HepG2 (cell line): ENCODE measurements around the gene SLC35D2. TPM values are rescaled to one million over a fixed set of nuclear protein-coding genes. Genes with fewer than 3 reads are reported as not detected.

Experiments
- IRF2 ChIP-seq: IDR thresholded peaks from 2 replicates; pipeline ENCODE4 v1.6.1; 2018; ENCODE audit warnings: missing genetic modification reagents, missing compliant biosample characterization
- RCOR2 ChIP-seq: IDR thresholded peaks from 2 replicates; pipeline ENCODE4 v1.6.1; 2016; ENCODE audit warnings: missing biosample characterization, missing genetic modification reagents
- STAG1 ChIP-seq: sonication (generic); formaldehyde crosslinking; IDR thresholded peaks from 2 replicates; pipeline ENCODE4 v1.4.0; 2020; ENCODE audit warnings: missing genetic modification reagents
- U2AF1 ChIP-seq: fragments of 200-400 bp; formaldehyde crosslinking; optimal IDR thresholded peaks from 2 replicates; pipeline ENCODE3; 2017; ENCODE audit warnings: mild to moderate bottlenecking, low read depth, low read length
- ZNF569 ChIP-seq: sonication (generic); formaldehyde crosslinking; IDR thresholded peaks from 2 replicates; pipeline ENCODE4 v1.5.0; 2020; ENCODE audit warnings: mild to moderate bottlenecking, missing genetic modification reagents, moderate library complexity, borderline replicate concordance
- polyA plus RNA-seq, 8 experiments: library from polyadenylated mRNA; depleted of rRNA in 3 of 8; stranded (reverse) in 7 of 8; unstranded in 1 of 8; fragments of >200 nt; fragmentation: Illumina TruSeq in 4 of 8; extraction: Trizol in 4 of 8; gene quantifications; 2 replicates each; pipeline versions ENCODE4 v1.2.1 to v1.2.3, GENCODE V29; 2011 to 2016; ENCODE audit warnings: low read depth in 4 of 8, missing spikeins in 1 of 8, mixed read lengths in 1 of 8; ENCODE audit not compliant: insufficient read depth in 1 of 8
- total RNA-seq, 5 experiments: library from RNA; depleted of rRNA; stranded (reverse); fragments of >200 nt; fragmentation: Illumina TruSeq; extraction: Trizol; gene quantifications; 2 replicates each; pipeline ENCODE4 v1.2.3, GENCODE V29; 2016; ENCODE audit warnings: low read depth in 1 of 5
- TF ChIP-seq, protein P1 (sequence below), 2 experiments: fragments of 450-650 bp in 1 of 2; sonication (generic) in 1 of 2; formaldehyde crosslinking in 1 of 2; IDR thresholded peaks; 2 replicates each; pipeline versions ENCODE4 v1.6.1 to v1.8.0; 2016 to 2022; ENCODE audit warnings: antibody characterized with exemption in 1 of 2, mild to moderate bottlenecking in 1 of 2, missing genetic modification reagents in 1 of 2
- TF ChIP-seq, protein P2 (sequence below): IDR thresholded peaks from 2 replicates; pipeline ENCODE4 v1.6.1; 2012; ENCODE audit warnings: inconsistent platforms
- TF ChIP-seq, protein P3 (sequence below): sonication (generic); formaldehyde crosslinking; IDR thresholded peaks from 2 replicates; pipeline ENCODE4 v1.4.0; 2020; ENCODE audit warnings: missing genetic modification reagents
- TF ChIP-seq, protein P4 (sequence below): sonication (generic); formaldehyde crosslinking; IDR thresholded peaks from 2 replicates; pipeline ENCODE4 v1.4.0; 2020; ENCODE audit warnings: mild to moderate bottlenecking, missing genetic modification reagents
- TF ChIP-seq, protein P5 (sequence below): sonication (generic); formaldehyde crosslinking; IDR thresholded peaks from 2 replicates; pipeline ENCODE4 v1.5.1; 2020; ENCODE audit warnings: missing genetic modification reagents, mild to moderate bottlenecking, borderline replicate concordance

SLC35D2 gene
- total and polyA plus RNA-seq, 2 of the 13 experiments (the other 11 are each of a cell fraction or from before 2014, with no cell fraction given) = 96.2 to 103 TPM

DNA sequence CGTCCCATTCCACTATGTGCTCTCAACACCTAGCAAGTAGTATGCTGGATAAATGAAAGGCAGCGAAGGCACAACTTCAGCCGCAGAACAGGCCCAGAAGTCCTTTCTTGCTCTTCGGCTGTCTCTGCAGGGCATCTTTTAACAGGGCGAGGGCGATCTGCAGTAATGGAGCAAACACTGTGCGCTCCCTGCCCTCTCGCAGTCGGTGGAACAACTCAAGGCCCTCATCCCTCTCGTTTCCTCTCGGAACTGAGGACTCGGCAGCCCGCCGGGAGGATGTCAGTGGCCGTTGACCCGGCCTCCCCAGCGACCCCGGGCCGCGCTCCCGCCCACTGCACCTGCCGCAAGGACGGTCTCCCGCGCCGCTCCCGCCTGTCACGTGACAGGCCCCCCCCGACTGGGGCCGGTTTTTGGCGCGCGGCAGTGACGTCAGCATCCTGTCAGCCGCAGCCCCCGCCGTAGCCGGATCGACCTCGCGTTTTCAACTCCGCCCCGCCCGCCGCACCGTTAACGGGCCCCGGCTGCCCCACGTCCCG is 33.6 kb upstream of the SLC35D2 start (continued):
- TF ChIP-seq, protein P1, sequence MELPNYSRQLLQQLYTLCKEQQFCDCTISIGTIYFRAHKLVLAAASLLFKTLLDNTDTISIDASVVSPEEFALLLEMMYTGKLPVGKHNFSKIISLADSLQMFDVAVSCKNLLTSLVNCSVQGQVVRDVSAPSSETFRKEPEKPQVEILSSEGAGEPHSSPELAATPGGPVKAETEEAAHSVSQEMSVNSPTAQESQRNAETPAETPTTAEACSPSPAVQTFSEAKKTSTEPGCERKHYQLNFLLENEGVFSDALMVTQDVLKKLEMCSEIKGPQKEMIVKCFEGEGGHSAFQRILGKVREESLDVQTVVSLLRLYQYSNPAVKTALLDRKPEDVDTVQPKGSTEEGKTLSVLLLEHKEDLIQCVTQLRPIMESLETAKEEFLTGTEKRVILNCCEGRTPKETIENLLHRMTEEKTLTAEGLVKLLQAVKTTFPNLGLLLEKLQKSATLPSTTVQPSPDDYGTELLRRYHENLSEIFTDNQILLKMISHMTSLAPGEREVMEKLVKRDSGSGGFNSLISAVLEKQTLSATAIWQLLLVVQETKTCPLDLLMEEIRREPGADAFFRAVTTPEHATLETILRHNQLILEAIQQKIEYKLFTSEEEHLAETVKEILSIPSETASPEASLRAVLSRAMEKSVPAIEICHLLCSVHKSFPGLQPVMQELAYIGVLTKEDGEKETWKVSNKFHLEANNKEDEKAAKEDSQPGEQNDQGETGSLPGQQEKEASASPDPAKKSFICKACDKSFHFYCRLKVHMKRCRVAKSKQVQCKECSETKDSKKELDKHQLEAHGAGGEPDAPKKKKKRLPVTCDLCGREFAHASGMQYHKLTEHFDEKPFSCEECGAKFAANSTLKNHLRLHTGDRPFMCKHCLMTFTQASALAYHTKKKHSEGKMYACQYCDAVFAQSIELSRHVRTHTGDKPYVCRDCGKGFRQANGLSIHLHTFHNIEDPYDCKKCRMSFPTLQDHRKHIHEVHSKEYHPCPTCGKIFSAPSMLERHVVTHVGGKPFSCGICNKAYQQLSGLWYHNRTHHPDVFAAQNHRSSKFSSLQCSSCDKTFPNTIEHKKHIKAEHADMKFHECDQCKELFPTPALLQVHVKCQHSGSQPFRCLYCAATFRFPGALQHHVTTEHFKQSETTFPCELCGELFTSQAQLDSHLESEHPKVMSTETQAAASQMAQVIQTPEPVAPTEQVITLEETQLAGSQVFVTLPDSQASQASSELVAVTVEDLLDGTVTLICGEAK (IDR thresholded peaks at IDR 0.05) = no peak
- TF ChIP-seq, protein P1 (CRISPR knock-in tag; IDR thresholded peaks at IDR 0.05) = peak; percentile 77
- TF ChIP-seq, protein P2, sequence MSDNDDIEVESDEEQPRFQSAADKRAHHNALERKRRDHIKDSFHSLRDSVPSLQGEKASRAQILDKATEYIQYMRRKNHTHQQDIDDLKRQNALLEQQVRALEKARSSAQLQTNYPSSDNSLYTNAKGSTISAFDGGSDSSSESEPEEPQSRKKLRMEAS = peak; percentile 91
- TF ChIP-seq U2AF1 (no peak), STAG1 (CRISPR knock-in tag) (peak; percentile 41), IRF2 (CRISPR knock-in tag) (peak; percentile 89), RCOR2 (0 out of 2 replicates have a peak, but pooled peaks have one; percentile 31), ZNF569 (CRISPR knock-in tag) (no peak)
- TF ChIP-seq, protein P3, sequence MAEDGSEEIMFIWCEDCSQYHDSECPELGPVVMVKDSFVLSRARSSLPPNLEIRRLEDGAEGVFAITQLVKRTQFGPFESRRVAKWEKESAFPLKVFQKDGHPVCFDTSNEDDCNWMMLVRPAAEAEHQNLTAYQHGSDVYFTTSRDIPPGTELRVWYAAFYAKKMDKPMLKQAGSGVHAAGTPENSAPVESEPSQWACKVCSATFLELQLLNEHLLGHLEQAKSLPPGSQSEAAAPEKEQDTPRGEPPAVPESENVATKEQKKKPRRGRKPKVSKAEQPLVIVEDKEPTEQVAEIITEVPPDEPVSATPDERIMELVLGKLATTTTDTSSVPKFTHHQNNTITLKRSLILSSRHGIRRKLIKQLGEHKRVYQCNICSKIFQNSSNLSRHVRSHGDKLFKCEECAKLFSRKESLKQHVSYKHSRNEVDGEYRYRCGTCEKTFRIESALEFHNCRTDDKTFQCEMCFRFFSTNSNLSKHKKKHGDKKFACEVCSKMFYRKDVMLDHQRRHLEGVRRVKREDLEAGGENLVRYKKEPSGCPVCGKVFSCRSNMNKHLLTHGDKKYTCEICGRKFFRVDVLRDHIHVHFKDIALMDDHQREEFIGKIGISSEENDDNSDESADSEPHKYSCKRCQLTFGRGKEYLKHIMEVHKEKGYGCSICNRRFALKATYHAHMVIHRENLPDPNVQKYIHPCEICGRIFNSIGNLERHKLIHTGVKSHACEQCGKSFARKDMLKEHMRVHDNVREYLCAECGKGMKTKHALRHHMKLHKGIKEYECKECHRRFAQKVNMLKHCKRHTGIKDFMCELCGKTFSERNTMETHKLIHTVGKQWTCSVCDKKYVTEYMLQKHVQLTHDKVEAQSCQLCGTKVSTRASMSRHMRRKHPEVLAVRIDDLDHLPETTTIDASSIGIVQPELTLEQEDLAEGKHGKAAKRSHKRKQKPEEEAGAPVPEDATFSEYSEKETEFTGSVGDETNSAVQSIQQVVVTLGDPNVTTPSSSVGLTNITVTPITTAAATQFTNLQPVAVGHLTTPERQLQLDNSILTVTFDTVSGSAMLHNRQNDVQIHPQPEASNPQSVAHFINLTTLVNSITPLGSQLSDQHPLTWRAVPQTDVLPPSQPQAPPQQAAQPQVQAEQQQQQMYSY = no peak
- TF ChIP-seq, protein P4, sequence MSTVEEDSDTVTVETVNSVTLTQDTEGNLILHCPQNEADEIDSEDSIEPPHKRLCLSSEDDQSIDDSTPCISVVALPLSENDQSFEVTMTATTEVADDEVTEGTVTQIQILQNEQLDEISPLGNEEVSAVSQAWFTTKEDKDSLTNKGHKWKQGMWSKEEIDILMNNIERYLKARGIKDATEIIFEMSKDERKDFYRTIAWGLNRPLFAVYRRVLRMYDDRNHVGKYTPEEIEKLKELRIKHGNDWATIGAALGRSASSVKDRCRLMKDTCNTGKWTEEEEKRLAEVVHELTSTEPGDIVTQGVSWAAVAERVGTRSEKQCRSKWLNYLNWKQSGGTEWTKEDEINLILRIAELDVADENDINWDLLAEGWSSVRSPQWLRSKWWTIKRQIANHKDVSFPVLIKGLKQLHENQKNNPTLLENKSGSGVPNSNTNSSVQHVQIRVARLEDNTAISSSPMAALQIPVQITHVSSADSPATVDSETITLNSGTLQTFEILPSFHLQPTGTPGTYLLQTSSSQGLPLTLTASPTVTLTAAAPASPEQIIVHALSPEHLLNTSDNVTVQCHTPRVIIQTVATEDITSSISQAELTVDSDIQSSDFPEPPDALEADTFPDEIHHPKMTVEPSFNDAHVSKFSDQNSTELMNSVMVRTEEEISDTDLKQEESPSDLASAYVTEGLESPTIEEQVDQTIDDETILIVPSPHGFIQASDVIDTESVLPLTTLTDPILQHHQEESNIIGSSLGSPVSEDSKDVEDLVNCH (CRISPR knock-in tag) = no peak
- TF ChIP-seq, protein P5, sequence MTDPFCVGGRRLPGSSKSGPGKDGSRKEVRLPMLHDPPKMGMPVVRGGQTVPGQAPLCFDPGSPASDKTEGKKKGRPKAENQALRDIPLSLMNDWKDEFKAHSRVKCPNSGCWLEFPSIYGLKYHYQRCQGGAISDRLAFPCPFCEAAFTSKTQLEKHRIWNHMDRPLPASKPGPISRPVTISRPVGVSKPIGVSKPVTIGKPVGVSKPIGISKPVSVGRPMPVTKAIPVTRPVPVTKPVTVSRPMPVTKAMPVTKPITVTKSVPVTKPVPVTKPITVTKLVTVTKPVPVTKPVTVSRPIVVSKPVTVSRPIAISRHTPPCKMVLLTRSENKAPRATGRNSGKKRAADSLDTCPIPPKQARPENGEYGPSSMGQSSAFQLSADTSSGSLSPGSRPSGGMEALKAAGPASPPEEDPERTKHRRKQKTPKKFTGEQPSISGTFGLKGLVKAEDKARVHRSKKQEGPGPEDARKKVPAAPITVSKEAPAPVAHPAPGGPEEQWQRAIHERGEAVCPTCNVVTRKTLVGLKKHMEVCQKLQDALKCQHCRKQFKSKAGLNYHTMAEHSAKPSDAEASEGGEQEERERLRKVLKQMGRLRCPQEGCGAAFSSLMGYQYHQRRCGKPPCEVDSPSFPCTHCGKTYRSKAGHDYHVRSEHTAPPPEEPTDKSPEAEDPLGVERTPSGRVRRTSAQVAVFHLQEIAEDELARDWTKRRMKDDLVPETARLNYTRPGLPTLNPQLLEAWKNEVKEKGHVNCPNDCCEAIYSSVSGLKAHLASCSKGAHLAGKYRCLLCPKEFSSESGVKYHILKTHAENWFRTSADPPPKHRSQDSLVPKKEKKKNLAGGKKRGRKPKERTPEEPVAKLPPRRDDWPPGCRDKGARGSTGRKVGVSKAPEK = no peak
